Activated naive CD4-positive, alpha-beta T cell treated with anti-CD3 and anti-CD28 coated beads, Interleukin-2, amount 10 ng/mL, durations not matched to agents 7 days and 5 days (primary cell): ENCODE measurements around the gene SPRR2A.
"Not testable (repeated sequence)": the region's sequence is repeated elsewhere in the genome, so short reads cannot be mapped to it uniquely, and the experiment has no call there.

Experiments used
- CTCF ChIA-PET: fragments of 350-600 bp; sonication (Branson Sonifier 250); formaldehyde crosslinking; loops from one replicate; lab custom pipeline; 2021; ENCODE audit warnings: antibody characterized with exemption; lab: Charles Lee
- DNase-seq: peaks from one replicate; pipeline ENCODE4 v3.0.0-alpha.2; 2020
- H3K27ac Mint-ChIP-seq: one replicate; pipeline ENCODE4 v1.8.0; 2021; ENCODE audit warnings: mild to moderate bottlenecking, moderate library complexity, mixed read lengths
- H3K27me3 Mint-ChIP-seq: one replicate; pipeline ENCODE4 v1.8.0; 2021; ENCODE audit warnings: mild to moderate bottlenecking, mixed read lengths
- H3K36me3 Mint-ChIP-seq: one replicate; pipeline ENCODE4 v1.8.0; 2021; ENCODE audit warnings: mixed read lengths
- H3K4me1 Mint-ChIP-seq: one replicate; pipeline ENCODE4 v1.8.0; 2021; ENCODE audit warnings: mixed read lengths
- H3K4me3 Mint-ChIP-seq: one replicate; pipeline ENCODE4 v1.8.0; 2021; ENCODE audit warnings: mild to moderate bottlenecking, moderate library complexity, mixed read lengths
- H3K9me3 Mint-ChIP-seq: one replicate; pipeline ENCODE4 v1.8.0; 2021; ENCODE audit warnings: mixed read lengths

The SPRR2A gene

GRCh38 chr1:153040950-153041631 is 16.2 kb downstream of the SPRR2A start, which contains the start of gene SPRR2D:
TSS of gene SPRR2D (minus strand) at chr1:153041120. CDS start at chr1:153040346, 774 bp downstream.
- H3K4me3 Mint-ChIP-seq, result no peak within 1 kb of the TSS
- H3K36me3 Mint-ChIP-seq, result no peaks in the 10 kb centered on the region
- H3K4me1 Mint-ChIP-seq, result no peaks in the 10 kb centered on the region
- CTCF ChIA-PET, result no interaction called here
- H3K27ac Mint-ChIP-seq, result no peak within 1 kb of the TSS
- DNase-seq, result no peak
- H3K27me3 Mint-ChIP-seq, result no peaks in the 10 kb centered on the region
- H3K9me3 Mint-ChIP-seq, result no peaks in the 10 kb centered on the region

DNA sequence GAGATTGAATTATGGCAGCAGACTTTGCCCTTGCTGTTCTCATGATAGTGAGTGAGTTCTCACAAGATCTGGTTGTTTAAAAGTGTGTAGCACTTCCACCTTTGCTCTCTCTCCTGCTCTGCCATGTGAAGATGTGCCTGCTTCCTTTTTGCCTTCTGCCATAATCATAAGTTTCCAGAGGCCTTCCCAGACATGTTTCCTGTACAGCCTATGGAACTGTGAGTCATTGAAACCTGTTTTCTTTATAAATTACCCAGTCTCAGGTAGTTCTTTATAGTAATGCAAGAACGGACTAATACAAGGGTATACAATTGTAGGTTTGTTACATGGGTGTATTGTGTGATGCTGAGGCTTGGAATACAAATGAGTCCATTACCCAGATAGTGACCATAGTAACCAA is 22.1 kb downstream of the SPRR2A start:
- Mint-ChIP-seq H3K27me3 (no peaks in the 10 kb centered on the region), H3K4me1 (no peaks in the 10 kb centered on the region), H3K36me3 (no peaks in the 10 kb centered on the region), H3K27ac (no peak overlapping the region), H3K4me3 (no peak overlapping the region), H3K9me3 (no peaks in the 10 kb centered on the region)
- CTCF ChIA-PET, result no interaction called here
- DNase-seq, result no peak

GRCh38 chr1:153032677-153033308 is 24.5 kb downstream of the SPRR2A start:
- no peak overlapping the region for H3K4me3 Mint-ChIP-seq
- DNase-seq, result no peak
- CTCF ChIA-PET, result no interaction called here
- no peaks in the 10 kb centered on the region for H3K9me3 Mint-ChIP-seq
- no peaks in the 10 kb centered on the region for H3K4me1 Mint-ChIP-seq
- H3K27me3 Mint-ChIP-seq, result no peaks in the 10 kb centered on the region
- H3K27ac Mint-ChIP-seq, result no peak overlapping the region
- H3K36me3 Mint-ChIP-seq, result no peaks in the 10 kb centered on the region

DNA sequence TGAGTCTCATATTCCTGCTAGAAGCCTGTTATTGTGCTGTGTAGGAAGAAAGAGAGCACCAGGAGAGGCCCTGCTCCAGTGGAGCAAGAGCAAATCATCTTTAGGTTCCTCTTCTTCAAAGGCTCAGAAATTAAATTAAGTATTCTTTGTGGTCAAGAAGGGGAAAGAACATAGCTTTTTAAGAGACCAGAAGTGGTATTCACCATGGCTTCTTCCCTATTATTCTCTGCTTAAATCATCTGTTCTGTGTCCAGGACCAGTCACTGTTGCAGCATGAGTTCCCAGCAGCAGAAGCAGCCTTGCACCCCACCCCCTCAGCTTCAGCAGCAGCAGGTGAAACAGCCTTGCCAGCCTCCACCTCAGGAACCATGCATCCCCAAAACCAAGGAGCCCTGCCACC is 25.2 kb downstream of the SPRR2A start:
- Mint-ChIP-seq H3K27ac (no peak overlapping the region), H3K9me3 (no peaks in the 10 kb centered on the region), H3K36me3 (no peaks in the 10 kb centered on the region), H3K4me1 (no peaks in the 10 kb centered on the region), H3K4me3 (no peak overlapping the region), H3K27me3 (no peaks in the 10 kb centered on the region)
- CTCF ChIA-PET, result no interaction called here
- DNase-seq, result no peak

DNA sequence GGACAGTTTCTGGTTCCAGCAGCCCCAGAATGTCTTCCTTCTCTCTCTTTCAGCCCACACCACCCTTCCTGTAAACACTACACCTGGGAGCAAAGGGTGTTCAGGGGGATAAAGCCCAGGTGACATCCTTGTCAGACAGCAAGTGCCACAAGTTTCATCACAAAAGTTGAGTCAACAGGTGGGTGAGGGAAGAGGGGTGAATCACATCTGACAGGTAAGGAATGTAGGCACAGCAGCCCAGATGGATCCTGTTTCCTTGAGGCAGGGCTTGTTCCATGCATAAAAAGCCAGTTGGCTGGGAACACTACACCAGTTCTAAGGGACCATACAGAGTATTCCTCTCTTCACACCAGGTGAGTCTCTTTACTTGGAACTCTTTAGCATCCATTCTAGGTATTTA is 26.4 kb downstream of the SPRR2A start, which contains the start of gene SPRR1B:
Gene SPRR1B, plus strand, starts transcription at position 309 of the 400 bp plus-strand sequence. CDS start 1,143 bp downstream, outside the sequence.
- no peak for DNase-seq
- Mint-ChIP-seq H3K9me3 (no peaks in the 10 kb centered on the region), H3K4me3 (no peak within 1 kb of the TSS), H3K36me3 (no peaks in the 10 kb centered on the region), H3K27me3 (peaks cover 4% of the 10 kb centered on the region), H3K27ac (no peak within 1 kb of the TSS), H3K4me1 (no peaks in the 10 kb centered on the region)
- CTCF ChIA-PET, result no interaction called here

DNA sequence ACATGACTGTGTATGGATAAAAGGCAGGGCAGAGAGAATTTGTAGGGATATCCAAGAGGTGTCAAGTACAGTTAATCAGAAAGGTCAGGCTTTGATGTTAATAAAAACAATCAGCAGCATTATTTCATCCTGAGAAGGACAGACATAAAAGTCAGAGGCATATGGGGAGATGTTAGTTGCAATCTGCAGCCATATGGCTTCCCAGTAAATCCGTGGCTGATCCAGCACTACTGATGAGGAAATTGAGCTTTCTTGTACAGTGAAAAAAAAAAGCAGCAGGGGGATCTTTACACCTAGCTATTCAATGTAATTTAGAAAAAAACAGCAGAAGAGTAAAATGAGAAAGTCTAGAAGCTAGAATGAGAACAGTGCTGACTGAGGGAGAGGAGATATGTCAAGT is 28.5 kb downstream of the SPRR2A start:
- no peak overlapping the region for H3K4me3 Mint-ChIP-seq
- no peak overlapping the region for H3K27ac Mint-ChIP-seq
- H3K9me3 Mint-ChIP-seq, result no peaks in the 10 kb centered on the region
- no peaks in the 10 kb centered on the region for H3K4me1 Mint-ChIP-seq
- no peak for DNase-seq
- CTCF ChIA-PET, result no interaction called here
- peaks cover 4% of the 10 kb centered on the region for H3K27me3 Mint-ChIP-seq
- H3K36me3 Mint-ChIP-seq, result no peaks in the 10 kb centered on the region

GRCh38 chr1:153025797-153026196 is 31.5 kb downstream of the SPRR2A start:
- CTCF ChIA-PET, result no interaction called here
- peaks cover 4% of the 10 kb centered on the region for H3K27me3 Mint-ChIP-seq
- DNase-seq, result no peak
- H3K27ac Mint-ChIP-seq, result no peak overlapping the region
- H3K4me3 Mint-ChIP-seq, result no peak overlapping the region
- no peaks in the 10 kb centered on the region for H3K4me1 Mint-ChIP-seq
- H3K36me3 Mint-ChIP-seq, result no peaks in the 10 kb centered on the region
- H3K9me3 Mint-ChIP-seq, result no peaks in the 10 kb centered on the region

- Mint-ChIP-seq H3K4me3 (no peak overlapping the region), H3K36me3 (no peaks in the 10 kb centered on the region), H3K4me1 (no peaks in the 10 kb centered on the region), H3K9me3 (no peaks in the 10 kb centered on the region), H3K27ac (no peak overlapping the region), H3K27me3 (peaks cover 4% of the 10 kb centered on the region)
- CTCF ChIA-PET, result no interaction called here
- DNase-seq, result no peak
Observed at GRCh38 chr1:153024413-153024812, 32.9 kb downstream of the SPRR2A start.

GRCh38 chr1:153023109-153023508 is 34.2 kb downstream of the SPRR2A start:
- Mint-ChIP-seq H3K4me3 (no peak overlapping the region), H3K27ac (no peak overlapping the region), H3K4me1 (no peaks in the 10 kb centered on the region), H3K9me3 (no peaks in the 10 kb centered on the region), H3K27me3 (peaks cover 4% of the 10 kb centered on the region), H3K36me3 (no peaks in the 10 kb centered on the region)
- DNase-seq, result no peak
- CTCF ChIA-PET, result no interaction called here

GRCh38 chr1:153022340-153022739 is 35.0 kb downstream of the SPRR2A start:
- H3K9me3 Mint-ChIP-seq, H3K4me1 Mint-ChIP-seq, H3K4me3 Mint-ChIP-seq, CTCF ChIA-PET, H3K27ac Mint-ChIP-seq, H3K27me3 Mint-ChIP-seq, H3K36me3 Mint-ChIP-seq, DNase-seq: not testable (repeated sequence)

DNA sequence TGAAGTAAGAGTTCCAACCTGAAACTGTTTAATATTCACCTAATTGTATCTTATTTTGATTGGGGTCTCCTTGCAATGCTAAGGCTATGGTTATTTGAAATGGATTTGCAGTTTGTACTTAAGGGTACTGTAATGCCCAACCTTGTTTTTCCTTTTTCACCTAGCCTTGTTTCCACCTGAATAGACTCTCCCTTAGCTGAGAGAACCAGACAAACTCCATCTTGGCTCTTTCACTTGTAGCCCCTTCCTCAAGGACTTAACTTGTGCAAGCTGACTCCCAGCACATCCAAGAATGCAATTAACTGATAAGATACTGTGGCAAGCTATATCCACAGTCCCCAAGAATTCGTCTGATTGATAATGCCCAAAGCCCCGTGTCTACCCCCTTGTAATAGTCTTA is 35.5 kb downstream of the SPRR2A start:
- H3K4me3 Mint-ChIP-seq, H3K36me3 Mint-ChIP-seq, H3K27me3 Mint-ChIP-seq, CTCF ChIA-PET, H3K27ac Mint-ChIP-seq, DNase-seq, H3K9me3 Mint-ChIP-seq, H3K4me1 Mint-ChIP-seq: not testable (repeated sequence)

GRCh38 chr1:153011235-153011758 is 46.0 kb downstream of the SPRR2A start:
- DNase-seq, H3K27me3 Mint-ChIP-seq, H3K36me3 Mint-ChIP-seq, H3K4me1 Mint-ChIP-seq, H3K9me3 Mint-ChIP-seq, H3K27ac Mint-ChIP-seq, H3K4me3 Mint-ChIP-seq, CTCF ChIA-PET: not testable (repeated sequence)
